AG08396 (cell line): ENCODE data around the gene SLX9.

ENCODE experiments used
- DNase-seq: peaks from one replicate; pipeline ENCODE4 v3.0.0; 2012; ENCODE audit warnings: low spot score, mixed read lengths

Gene SLX9

DNA sequence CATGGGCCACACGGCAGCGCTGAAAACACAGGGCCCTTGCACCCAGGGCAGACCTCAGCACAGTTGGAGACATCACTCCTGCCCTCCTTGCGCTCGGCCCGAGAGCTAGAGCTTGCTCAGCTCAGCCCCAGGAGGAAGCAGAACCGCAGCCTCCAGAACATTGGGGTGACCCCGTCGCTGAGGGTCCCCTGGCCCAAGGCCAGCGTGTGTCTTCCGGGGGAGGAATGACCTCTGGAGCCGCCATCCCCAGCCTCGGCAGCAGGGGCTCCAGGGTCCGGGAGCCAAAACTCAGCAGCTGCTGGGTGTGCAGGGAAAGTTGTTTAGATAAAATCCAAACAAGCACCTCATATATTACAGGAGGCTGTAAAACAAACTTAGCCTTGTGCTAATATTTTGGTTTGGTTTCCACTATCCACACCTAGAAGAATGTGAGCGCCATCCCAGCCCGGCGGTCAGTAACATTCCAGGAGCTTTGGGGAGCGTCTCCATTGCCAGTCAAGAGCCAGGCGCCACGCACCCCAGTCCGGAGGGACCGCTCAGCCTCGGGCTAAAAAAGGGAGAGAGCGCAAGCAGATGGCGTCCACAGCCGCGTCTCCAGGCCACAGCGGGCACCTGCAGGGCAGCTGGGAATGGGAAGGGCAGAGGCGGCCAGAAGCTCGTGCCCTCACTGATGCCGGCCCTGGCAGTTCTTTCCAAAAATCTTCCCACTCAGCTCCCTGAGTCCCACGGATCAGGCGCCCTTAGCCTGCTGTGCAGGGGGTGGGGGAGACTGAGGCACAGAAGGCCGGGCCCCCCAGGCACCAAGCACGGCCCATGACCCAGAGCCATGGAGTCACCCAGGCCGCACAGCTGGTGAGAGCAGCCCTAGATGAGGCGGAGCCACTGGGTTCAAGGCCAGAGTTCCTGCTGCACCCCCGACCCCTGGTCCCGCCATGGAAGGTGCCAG lies 52.0 kb downstream of the SLX9 start:
- DNase-seq, result peak; percentile 83

- DNase-seq, result no peak
Measured at GRCh38 chr21:44992608-44993031, 52.8 kb downstream of the SLX9 start.

GRCh38 chr21:44993321-44994046 lies 53.7 kb downstream of the SLX9 start:
- no peak for DNase-seq

DNA sequence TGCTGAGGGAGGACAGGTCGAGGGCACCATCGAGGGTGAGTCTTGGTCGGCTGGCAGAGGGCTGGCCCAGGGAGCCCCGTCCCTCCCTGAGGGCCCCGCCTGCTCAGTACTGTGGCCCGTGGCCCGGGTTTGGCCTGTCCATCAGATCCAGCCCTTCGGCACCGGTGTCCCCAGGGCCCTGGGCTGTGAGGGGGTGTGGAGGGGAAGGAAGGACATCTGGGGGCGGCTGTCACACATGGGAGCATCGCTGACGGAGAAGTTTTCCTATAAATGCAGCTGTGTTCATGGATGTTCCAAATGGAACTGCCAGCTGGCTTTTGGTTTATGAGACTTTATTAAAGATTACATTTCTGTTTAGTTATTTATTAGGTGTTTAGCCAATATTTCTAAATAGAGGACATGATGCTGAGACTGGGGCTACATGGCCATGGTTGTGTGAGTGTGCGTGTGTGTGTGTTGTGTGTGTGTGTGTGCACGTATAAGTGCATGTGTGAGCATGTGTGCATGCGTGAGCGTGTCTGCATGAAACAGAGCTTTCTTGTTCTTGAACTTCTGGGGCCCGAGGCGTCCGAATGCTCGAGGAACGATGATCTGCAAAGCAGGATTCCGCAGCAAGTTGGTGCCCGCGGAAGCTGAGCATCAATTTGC lies 54.3 kb downstream of the SLX9 start:
- no peak for DNase-seq

DNA sequence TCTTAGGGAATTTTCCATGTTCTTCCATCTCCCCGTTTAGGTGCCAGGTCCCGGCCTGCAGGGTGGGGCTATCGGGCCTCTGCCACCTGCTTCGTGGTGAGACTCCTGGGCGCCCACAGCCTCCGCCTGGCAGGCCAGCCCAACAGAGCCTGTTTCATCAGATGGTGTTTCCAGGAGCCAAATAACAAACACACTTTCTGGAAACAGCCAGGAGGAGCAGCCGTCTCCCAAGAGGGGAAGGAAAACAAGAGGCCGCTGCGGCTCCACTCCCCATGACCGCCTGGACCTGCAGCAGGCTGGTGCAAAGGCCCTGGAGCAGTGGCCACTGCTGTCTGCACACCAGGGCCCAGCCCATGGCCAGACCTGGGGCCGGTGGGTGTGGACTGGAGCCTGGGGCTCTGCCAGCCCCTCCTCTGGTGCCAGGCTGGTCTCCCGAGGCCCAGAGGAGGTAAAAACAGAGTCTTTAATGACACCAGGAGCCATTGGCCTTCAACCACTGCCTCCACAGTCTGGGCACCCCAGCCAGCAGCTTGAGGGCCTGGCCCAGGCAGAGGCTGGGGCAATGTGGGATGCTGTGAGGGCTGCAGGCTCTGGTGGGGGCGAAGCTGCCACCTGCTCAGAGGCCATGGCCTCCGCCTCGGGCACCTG lies 55.0 kb downstream of the SLX9 start:
- no peak for DNase-seq

GRCh38 chr21:44995343-44995941 lies 55.6 kb downstream of the SLX9 start:
- DNase-seq, result no peak

- DNase-seq, result no peak
Measured at GRCh38 chr21:44996096-44996495, 56.3 kb downstream of the SLX9 start.

- no peak for DNase-seq
Measured at GRCh38 chr21:44996501-44996921, 56.7 kb downstream of the SLX9 start.

GRCh38 chr21:44996983-44997936 lies 57.4 kb downstream of the SLX9 start:
- no peak for DNase-seq

DNA sequence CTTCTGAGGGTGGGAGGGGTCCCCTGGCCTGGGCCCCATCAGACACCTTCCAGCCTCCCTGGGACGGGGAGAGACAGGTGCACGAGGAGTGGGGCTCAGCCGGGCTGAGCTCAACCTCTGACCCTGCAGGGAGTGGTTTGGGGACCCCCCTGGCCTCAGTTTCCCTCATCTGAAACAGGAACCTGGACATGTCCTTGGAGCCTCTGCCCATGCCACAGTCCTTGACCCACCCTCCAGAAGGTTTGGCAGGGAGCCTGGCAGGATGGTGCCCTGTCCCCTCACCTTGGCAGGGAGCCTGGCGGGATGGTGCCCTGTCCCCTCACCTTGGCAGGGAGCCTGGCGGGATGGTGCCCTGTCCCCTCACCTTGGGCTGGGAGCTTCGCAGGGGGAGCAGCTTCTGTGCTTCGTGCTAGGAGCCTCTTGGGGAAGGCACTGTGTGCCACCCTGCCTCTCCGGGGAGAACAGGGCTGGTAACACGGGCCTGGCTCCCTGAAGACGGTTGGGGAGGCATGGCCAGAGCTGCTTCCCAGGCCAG lies 58.3 kb downstream of the SLX9 start:
- no peak for DNase-seq

GRCh38 chr21:44998621-44999427 lies 59.0 kb downstream of the SLX9 start:
- DNase-seq, result no peak

GRCh38 chr21:44999428-44999971 lies 59.7 kb downstream of the SLX9 start:
- DNase-seq, result no peak

DNA sequence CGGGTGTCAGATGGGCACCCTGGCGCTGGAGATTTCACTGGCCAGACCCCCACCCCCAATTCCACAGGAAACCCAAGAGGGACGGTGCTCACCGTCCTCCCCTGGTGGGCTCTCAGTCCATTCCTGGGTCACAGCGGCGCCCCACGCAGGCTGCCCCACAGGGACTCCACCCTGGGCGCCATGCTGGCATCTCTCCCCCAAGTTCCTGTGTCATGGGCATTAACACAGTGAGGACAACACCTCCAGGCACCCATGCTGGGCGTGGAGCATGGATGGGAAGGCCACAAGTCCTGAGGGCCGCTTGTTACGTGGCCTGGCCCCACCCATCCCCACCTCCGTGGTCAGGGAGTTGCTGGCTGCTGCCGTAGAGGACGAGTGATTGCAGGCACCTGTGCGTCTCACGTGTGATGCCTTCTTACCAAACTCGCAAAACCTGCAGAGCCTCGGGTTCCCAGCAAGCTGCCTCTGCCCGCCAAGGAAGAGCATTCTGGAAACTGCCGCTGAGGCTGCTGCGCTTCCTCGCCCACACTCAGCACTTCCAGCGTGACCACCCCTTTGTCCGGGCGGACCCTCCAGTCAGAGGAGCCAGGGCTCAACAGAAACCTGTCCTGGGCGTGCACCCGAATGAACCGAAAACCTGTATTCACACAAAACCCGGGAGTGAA lies 60.3 kb downstream of the SLX9 start:
- no peak for DNase-seq

DNA sequence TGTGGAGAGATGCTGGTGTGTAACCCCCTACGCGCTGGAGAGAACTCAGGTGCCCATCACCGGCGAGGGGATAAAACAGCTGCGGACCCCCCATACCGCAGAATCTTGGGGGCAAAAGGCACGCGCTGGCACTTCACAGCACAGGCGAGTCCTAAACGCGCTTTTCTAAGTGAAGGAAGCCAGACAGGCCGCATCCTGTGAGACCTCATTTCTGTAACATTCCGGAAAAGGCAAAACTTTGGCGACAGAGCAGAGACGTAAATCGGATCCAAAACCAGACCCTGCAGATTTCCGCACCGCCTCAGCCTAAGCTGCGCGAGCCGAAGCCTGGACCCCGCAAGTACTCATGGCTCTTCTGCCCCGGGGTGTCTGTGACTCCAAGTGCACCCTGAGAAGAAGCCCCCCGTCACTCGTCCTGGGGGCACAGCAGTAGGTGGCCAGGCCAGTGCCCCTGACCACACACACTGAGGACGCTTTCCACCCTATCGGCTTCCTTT lies 60.9 kb downstream of the SLX9 start:
- DNase-seq, result no peak

GRCh38 chr21:45001134-45002095 lies 61.6 kb downstream of the SLX9 start:
- peak; percentile 89 for DNase-seq

GRCh38 chr21:45002381-45003204 lies 62.8 kb downstream of the SLX9 start:
- no peak for DNase-seq
